NT2/D1 (cell line): Measurements from ENCODE around the gene ANKRD33.

Experiments
- DNase-seq: peaks from one replicate; pipeline ENCODE4 v3.0.0-alpha.2; 2011; ENCODE audit warnings: low read depth, low spot score
- H3K27me3 ChIP-seq: 2 replicates; pipeline ENCODE4 v1.6.0; 2011; ENCODE audit warnings: mild to moderate bottlenecking; ENCODE audit not compliant: insufficient read length, insufficient read depth
- H3K36me3 ChIP-seq: 2 replicates; pipeline ENCODE4 v1.6.1; 2011; ENCODE audit warnings: mild to moderate bottlenecking, low read length, mixed read lengths; ENCODE audit not compliant: insufficient read depth, insufficient read length
- H3K4me1 ChIP-seq: 2 replicates; pipeline ENCODE4 v1.5.1; 2011; ENCODE audit not compliant: insufficient read depth, insufficient read length
- H3K4me3 ChIP-seq: 2 replicates; pipeline ENCODE4 v1.5.1; 2011; ENCODE audit warnings: low read depth; ENCODE audit not compliant: insufficient read length
- H3K9ac ChIP-seq: 2 replicates; pipeline ENCODE4 v1.6.0; 2011; ENCODE audit warnings: low read depth; ENCODE audit not compliant: insufficient read length
- H3K9me3 ChIP-seq: 2 replicates; pipeline ENCODE4 v1.5.1; 2011; ENCODE audit warnings: mild to moderate bottlenecking, low read length; ENCODE audit not compliant: insufficient read depth
- SUZ12 ChIP-seq: IDR thresholded peaks from 2 replicates; pipeline ENCODE4 v1.6.1; 2011; ENCODE audit not compliant: insufficient read length, insufficient read depth; ENCODE audit errors: extremely low read depth
- YY1 ChIP-seq: IDR thresholded peaks from 2 replicates; pipeline ENCODE4 v1.6.1; 2011; ENCODE audit not compliant: insufficient read length, insufficient read depth
- ZNF274 ChIP-seq: IDR thresholded peaks from 2 replicates; pipeline ENCODE4 v1.6.1; 2011; ENCODE audit warnings: mild to moderate bottlenecking, low read depth, low read length

The ANKRD33 gene

GRCh38 chr12:51898506-51898905 is 10.6 kb downstream of the ANKRD33 start:
- no peak for DNase-seq
- TF ChIP-seq ZNF274 (no peak), SUZ12 (no peak), YY1 (no peak)
- H3K27me3 ChIP-seq = peaks cover 2% of the 10 kb centered on the region
- no peak overlapping the region for H3K9ac ChIP-seq
- H3K4me3 ChIP-seq = no peak overlapping the region
- no peaks in the 10 kb centered on the region for H3K36me3 ChIP-seq
- peaks cover 9% of the 10 kb centered on the region for H3K4me1 ChIP-seq
- no peaks in the 10 kb centered on the region for H3K9me3 ChIP-seq

GRCh38 chr12:51898937-51899336 is 11.0 kb downstream of the ANKRD33 start:
- no peak for DNase-seq
- H3K9me3 ChIP-seq = no peaks in the 10 kb centered on the region

DNA sequence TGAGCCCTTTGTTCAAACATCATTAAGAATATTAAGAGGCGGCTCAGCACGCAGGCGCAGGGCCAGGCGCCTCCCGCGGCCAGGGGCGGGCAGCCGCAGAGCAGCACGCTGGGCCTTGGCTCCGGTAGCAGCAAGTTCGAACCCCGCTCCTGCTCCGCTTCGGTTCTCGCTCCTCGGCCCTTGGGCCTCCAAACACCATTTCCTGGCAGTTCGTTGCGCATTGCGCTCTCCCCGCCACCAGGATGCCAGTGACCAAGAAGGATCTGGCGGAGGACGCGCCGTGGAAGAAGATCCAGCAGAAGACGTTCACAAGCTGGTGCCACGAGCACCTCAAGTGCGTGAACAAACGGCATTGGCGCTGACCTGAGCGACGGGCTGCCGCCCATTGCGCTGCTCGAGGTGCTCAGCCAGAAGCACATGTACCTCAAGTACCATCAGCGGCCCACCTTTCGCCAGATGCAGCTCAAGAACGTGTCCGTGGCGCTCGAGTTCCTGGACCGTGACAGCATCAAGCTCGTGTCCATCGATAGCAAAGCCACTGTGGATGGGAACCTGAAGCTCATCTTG is 12.5 kb downstream of the ANKRD33 start:
- Histone ChIP-seq H3K4me1 (peaks cover 6% of the 10 kb centered on the region), H3K27me3 (peaks cover 2% of the 10 kb centered on the region), H3K36me3 (no peaks in the 10 kb centered on the region), H3K9me3 (no peaks in the 10 kb centered on the region), H3K9ac (no peak overlapping the region), H3K4me3 (no peak overlapping the region)
- DNase-seq = no peak
- TF ChIP-seq SUZ12 = no peak
- no peak for TF ChIP-seq YY1
- TF ChIP-seq ZNF274 = no peak

More at GRCh38 chr12:51898937-51899336, 11.0 kb downstream of the ANKRD33 start:
- Histone ChIP-seq H3K4me3 (no peak overlapping the region), H3K27me3 (peaks cover 2% of the 10 kb centered on the region), H3K9ac (no peak overlapping the region), H3K4me1 (peaks cover 9% of the 10 kb centered on the region), H3K36me3 (no peaks in the 10 kb centered on the region)
- no peak for TF ChIP-seq SUZ12
- no peak for TF ChIP-seq ZNF274
- no peak for TF ChIP-seq YY1

GRCh38 chr12:51901121-51901817 is 13.4 kb downstream of the ANKRD33 start:
- peaks cover under 1% of the 10 kb centered on the region for H3K4me1 ChIP-seq
- peaks cover 2% of the 10 kb centered on the region for H3K27me3 ChIP-seq
- TF ChIP-seq ZNF274 (no peak), YY1 (no peak), SUZ12 (no peak)
- H3K4me3 ChIP-seq = no peak overlapping the region
- H3K9ac ChIP-seq = no peak overlapping the region
- no peaks in the 10 kb centered on the region for H3K9me3 ChIP-seq
- no peaks in the 10 kb centered on the region for H3K36me3 ChIP-seq
- no peak for DNase-seq

DNA sequence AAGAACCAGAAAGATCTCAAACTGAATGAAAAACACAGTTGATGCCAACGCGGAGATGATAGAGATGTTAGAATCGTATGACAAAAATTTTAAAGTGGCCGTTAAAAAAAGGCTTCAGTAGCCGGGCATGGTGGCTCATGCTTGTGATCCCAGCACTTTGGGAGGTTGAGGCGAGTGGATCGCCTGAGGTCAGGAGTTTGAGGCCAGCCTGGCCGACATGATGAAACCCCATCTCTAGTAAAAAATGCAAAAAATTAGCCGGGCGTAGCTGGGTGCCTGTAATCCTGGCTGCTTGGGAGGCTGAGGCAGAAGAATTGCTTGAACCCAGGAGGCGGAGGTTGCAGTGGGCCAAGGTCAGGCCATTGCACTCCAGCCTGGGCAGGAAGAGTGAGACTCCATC is 14.0 kb downstream of the ANKRD33 start:
- Histone ChIP-seq H3K9ac (no peak overlapping the region), H3K4me1 (peaks cover 3% of the 10 kb centered on the region), H3K4me3 (no peak overlapping the region), H3K36me3 (no peaks in the 10 kb centered on the region), H3K27me3 (no peaks in the 10 kb centered on the region), H3K9me3 (no peaks in the 10 kb centered on the region)
- TF ChIP-seq YY1 = no peak
- TF ChIP-seq ZNF274 = no peak
- no peak for TF ChIP-seq SUZ12
- DNase-seq = no peak

DNA sequence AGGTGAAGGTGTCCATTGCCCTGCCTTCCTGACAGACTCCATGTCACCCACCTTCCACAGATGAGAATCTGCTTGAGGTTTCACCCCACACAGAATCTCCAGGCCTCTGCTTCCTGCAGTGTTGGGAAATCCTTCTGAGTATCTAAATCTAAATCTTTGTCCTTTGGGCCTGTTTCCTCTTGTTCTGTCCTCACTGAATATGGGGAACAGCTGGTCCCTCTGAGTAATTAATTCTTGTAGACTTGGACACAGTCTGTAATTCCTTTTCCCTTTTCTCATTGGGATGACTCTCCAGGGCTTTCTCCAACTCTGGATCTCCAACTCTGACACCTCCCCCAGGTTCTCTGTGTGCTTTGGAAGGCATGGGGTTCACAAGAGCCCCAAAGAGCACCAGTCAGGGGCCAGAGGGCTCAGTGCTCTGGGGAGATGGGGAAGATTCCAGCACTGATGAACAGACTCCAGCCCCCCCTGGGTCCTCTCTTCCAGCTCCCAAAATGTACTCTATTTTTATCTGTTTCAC is 17.1 kb downstream of the ANKRD33 start:
- Histone ChIP-seq H3K36me3 (no peaks in the 10 kb centered on the region), H3K9ac (no peak overlapping the region), H3K4me1 (peaks cover 3% of the 10 kb centered on the region), H3K9me3 (no peaks in the 10 kb centered on the region), H3K27me3 (peaks cover 15% of the 10 kb centered on the region), H3K4me3 (no peak overlapping the region)
- no peak for DNase-seq
- TF ChIP-seq YY1 = no peak
- no peak for TF ChIP-seq ZNF274
- no peak for TF ChIP-seq SUZ12

GRCh38 chr12:51905471-51906429 is 17.8 kb downstream of the ANKRD33 start:
- Histone ChIP-seq H3K4me1 (peaks cover 8% of the 10 kb centered on the region), H3K9ac (no peak overlapping the region), H3K9me3 (no peaks in the 10 kb centered on the region), H3K36me3 (no peaks in the 10 kb centered on the region), H3K4me3 (no peak overlapping the region), H3K27me3 (peaks cover 16% of the 10 kb centered on the region)
- TF ChIP-seq ZNF274 (no peak), YY1 (no peak), SUZ12 (no peak)
- DNase-seq = no peak
